GM19455 (cell line): ENCODE data around the gene ENAH.

ENCODE experiments used
- ATAC-seq: cut with Tn5 transposase; IDR thresholded peaks from one replicate; pipeline ENCODE4 v1.9.1; 2021; ENCODE audit not compliant: unreplicated experiment

The ENAH gene

DNA sequence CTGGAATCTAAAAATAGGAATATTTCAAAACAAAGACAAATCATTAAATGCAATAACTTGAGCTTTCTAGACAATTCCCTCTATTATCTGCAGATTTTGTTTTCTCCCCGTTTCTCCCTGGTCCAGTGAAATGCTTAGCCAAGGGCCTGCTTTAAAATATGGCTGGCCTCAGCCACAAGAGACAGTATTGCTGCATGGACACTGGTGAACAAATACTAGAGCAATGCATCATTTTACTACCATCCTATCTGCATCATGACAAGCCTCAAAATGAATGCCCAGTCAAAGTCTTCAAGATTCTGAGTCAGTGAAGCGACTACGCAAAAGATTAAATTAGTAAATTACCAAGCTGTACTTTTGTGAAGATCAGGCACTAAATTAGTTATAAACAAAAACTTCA, 80.5 kb downstream of the ENAH start:
- no peak for ATAC-seq

DNA sequence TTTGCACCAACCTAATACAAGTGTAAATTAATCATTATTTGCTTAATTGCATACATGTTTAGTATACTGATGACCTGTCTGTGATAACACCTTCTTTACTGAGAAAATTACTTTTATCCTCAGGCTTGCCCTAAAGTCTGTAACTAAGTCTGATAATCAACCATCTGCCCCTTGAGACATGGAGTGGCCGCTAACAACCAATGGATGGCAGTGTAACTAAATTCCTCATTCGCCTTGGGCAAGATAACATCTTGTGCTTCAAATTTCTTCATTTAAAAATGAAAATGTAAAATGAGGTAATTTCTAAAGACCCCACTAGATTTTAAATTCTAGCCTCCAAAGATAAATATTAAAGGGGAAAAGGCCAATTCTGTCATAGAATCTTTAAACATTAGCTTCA, 85.1 kb downstream of the ENAH start:
- no peak for ATAC-seq

DNA sequence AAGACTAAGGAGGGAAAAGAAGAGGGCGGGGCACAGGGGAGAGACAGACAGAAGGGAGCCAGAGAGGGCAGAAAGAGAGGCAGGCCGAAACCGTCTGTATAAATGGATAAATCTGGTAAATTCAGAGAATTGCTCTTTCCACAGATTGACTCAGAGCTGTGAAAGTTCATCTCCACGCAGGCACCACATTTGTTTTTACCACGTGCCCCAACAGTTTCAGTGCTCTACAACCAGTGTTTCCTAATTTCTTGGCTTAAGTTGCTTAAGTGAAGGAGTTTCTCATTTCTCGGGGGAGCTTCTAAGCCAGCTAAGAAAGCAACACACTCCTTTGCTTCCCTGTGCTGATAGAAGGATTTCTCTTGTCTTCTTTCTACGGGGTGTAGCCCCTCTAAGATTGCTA, 87.1 kb downstream of the ENAH start:
- no peak for ATAC-seq

DNA sequence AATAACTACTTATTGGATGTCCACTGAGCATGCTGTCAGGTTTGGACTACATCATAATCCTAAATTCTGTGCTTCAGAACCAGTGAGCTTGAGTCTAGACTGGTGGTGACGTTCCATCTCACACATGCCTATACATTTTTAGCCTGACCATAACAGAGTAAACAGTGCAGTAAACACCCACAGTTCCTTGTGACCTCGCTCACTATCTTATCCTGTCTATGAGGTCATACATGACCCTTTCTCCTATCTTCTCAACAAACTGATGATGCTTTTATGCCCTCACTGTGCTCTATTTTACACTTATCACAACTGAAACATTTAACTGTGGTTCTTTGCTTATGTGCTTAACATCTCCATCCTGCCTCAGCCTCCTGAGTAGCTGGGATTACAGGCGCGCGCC, 91.2 kb downstream of the ENAH start:
- ATAC-seq: no peak

DNA sequence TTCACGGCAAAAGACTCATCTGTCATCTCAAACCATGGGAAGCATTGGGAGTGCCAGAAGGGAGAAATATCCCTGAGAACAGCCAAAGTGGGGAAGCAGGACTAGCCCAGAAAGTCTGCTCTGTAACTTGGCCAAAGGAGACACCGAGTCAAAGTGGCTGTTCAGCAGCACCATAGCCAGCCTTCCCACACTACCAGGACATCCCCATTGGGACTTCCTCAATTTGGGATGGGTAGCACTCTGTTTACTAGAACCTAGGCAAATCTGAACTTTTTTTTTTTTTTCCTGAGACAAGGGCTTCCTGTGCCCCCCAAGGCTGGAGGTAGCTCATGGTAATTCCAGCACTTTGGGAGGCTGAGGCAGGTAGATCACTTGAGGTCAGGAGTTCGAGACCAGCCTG, 93.0 kb downstream of the ENAH start:
- ATAC-seq: no peak

DNA sequence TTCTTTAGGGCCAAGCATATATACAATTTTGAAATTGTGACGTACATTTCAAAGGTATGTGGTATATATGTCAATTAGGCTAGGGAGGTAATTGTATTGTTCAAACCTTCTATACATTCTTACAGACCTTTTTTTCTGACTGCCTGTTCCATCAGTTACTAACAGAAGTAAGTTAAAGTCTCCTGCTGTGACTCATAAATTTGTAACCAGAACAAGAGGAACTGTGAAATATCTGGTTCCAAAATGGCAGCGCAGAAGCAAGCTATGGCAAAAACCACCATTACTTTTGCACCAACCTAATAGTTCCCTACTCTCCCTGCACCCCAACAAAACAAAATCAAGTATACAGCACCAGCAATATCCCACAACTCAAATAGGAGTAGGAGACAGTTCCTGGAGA, 93.6 kb downstream of the ENAH start:
- ATAC-seq: no peak

DNA sequence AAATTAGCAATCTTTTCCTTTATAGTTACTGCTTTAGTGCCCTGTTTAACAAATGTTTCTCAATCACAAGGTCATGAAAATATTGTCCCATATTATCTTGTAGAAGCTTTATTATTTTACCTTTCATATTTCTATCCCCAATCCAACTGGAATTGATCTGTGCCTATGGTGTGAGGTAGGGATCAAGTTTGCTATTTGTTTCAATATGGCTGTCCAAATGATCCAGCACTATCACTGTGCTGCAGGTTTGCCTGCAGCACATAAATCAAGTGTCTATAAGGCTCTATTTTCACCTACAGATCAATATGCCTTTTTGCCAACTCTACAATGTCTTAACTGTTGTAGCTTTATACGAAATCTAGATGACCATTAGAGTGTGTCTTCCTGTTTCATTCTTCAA, 96.2 kb downstream of the ENAH start:
- no peak for ATAC-seq

DNA sequence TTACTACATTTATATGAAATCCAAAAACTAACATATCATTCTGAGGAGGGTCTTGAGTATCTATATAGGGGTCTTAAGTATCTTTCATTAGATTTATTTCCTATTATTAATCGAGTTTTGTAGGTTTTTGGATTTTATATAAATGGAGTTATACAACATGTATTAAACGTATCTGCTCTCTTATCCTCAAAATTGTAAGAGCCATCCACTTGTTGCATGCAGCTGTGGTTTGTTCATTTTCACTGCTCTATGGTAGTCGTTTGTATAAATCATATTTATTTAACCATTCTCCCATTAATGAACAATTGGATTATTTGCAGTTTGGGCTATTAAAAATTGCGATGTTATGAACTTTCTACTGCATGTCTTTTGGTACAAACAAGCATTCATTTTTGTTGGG, 97.1 kb downstream of the ENAH start:
- no peak for ATAC-seq

DNA sequence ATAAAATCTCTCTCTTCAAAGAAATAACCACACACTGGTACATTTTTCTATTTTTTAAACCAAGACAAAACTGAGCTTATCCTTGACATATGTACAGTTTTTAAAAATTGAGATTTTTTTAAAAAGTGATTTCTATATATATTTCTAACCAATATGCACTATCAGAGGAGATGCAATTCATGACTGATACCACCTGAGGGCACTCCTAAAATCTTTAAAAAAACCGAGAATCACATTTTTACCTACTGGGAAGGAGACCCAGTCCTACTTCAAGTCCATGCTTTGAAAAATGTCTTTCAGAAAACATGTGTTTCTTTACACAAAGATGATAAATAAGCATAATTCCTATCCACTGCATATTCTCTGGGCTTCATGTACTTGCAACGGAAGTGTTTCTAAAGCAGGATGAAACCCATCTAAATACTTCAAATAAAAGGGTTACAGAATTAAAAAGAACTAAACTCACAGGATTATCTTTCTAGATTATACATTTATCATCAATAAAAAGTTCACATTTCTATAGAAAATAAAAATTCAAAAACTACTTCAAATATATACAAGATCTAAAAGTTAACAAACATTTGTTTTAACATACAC, 98.6 kb downstream of the ENAH start:
- no peak for ATAC-seq

DNA sequence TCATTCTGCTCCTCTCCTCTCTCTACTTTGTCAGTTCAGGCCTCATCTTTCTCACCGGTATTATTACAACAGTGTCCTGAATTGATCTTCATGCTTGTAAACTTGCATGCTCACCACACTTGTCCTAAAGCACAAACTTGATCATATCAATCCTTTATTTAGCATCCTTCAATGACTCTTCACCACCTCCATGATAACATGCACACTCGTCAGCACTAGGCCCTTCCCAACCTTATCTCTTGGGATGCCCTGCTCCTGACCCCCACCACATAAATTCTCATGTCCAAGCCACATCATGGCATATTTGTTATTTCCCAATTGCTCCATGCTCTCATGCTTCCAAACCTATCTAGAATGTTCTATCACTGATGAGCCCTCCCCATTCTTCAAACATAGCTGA, 103.1 kb downstream of the ENAH start:
- no peak for ATAC-seq

DNA sequence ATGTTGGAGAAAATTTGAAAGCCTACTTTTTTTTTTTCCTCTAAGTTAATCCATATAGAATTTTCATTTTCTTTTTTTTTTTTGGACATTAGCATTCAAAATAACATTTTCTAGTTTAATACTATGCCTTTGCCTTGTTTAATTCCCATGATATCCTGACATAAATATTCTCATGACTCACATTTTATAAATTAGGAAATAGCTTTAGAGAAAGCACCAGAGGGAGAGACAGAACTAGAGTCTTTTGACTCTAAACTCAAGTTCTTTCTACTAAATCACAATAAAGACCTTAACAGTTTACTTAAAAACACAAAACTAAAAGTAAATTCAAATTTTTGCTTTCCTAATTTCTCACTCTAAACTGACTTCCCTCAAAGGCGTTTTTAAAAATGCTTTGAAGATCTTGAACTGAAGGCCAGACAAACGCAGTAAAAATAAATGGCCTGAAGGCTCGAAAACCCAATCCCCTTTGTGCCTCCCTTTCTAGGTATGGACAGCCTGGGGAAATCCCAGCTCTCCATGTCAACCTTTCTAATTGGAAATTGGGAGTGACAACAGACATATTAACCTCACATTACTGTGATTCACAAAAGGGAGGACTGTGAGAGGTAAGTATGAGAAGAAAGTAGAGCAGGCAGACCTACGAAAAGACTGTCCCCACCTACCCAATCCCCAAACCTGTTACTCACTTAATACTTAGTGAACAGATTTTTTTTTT, 104.6 kb downstream of the ENAH start:
- no peak for ATAC-seq

DNA sequence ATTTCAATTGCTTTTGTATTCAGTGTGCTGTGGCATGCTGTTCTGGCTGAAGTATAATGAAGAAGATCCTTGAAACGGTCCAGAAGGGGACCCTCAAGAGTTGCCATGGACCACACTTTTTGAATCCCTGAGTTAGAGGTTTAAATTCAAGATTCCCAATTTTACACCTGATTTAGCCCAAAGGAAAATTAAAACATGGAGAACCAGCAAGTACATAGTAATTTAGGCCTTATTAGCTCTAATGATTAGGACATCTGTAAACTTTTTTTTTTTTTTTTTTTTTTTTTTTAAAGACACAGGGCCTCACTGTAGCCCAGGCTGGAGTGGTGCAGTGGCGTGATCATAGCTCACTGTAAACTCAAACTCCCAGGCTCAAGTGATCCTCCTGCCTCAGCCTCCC, 107.3 kb downstream of the ENAH start:
- no peak for ATAC-seq

DNA sequence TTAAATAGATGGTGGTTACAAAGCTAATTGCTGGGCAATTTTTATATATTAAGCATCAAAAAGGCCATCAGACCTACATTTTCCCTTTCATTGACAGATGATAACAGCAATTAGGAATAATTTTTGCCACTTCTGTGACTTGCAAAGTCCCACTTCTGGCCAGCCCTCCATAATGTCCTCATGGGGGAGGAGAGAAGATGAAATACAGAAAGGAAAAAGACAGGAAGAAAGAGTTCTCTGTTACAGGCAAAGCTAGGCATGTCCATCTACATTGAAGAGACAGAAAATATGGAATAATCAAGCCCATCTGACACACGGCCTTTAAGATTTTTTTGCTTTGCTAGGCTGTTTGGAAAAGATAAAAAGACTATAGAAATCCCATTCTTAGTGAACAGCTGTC, 108.0 kb downstream of the ENAH start:
- no peak for ATAC-seq

DNA sequence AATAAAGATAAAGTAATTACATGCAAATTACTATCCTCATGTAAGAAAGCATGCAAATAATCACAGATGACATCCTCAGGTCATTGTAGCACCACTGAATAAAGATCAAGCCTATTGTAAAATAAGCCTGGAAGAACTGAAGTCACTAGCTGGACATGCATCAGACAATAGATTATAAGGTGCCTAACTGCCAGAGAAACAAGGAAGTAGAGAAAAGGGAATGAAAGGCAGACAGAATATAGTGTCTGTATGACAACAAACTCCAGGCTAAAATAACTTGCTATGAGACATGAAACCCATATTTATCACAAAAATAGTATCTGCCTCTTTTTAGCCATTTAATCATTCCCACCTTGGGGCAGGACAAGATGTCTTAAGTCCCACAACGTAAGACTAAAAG, 108.7 kb downstream of the ENAH start:
- no peak for ATAC-seq

DNA sequence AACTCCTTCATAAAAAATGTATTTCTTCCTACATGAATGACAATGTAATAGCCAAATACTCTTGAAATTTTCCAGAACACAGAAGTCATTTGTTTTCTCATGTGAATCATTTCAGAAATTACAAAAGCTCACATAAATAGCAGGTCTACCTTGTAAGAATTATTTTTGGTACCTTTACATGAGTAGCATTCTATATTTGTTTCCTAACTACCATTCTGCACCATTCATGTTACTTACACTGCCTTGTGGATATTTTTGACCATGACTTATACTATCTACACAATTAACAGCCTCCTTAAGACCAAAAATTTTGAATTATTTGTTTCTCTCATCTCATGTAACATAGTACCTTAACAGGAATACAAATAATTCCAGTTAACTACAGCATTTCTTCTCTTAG, 109.6 kb downstream of the ENAH start:
- ATAC-seq: no peak

DNA sequence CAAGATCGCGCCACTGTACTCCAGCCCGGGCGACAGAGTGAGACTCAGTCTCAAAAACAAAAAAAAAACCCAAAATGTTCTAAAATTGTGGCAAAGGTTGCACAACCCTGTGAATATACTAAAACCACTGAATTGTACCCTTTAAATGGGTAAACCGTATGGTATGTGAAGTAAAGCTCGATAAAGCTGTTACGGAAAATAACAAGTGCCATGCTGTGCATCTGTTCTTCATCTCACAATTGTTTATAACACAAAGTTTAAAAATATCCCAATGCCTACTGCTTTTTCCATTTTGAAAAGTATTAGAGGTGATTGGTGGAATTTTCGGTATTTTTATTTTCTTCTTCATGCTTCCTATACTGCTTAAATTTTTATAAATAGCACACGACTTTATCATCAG, 111.5 kb downstream of the ENAH start:
- ATAC-seq: no peak

DNA sequence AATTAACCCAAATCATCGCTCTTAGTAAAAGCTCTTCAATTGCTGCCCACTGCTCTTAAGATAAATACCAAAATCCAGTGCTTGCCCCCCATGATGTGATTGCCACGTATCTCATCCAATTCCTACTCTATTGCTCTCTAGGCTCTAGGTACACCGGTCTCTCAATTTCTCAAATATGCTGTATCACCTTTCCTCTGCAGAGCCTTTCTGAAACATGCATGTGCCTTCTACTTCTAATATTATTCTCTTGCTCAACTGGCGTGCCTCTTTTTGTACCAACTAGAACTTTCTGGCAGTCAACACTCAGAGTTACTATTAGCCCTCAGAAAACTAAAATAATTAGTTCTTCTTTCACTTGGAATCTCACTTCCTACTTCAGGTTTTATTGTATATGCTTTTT, 113.3 kb downstream of the ENAH start:
- no peak for ATAC-seq

DNA sequence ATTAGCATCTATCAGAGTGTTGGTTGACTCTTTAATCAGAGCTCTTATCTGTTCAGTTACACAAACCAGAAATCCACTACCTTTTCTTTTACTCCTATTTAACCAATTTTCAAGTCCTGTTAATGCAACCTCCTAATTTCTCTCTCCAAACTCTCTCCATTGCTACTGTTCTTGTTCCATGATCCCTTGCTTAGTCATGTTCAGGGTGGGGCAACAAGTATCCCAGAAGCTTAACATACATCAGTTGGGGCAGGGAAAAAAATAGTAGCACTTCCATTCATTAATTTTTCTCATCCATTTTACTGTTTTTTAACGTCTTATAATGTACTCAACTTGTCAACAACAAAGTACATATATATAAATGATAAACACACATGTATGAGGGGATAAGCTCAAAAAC, 113.9 kb downstream of the ENAH start:
- ATAC-seq: no peak

DNA sequence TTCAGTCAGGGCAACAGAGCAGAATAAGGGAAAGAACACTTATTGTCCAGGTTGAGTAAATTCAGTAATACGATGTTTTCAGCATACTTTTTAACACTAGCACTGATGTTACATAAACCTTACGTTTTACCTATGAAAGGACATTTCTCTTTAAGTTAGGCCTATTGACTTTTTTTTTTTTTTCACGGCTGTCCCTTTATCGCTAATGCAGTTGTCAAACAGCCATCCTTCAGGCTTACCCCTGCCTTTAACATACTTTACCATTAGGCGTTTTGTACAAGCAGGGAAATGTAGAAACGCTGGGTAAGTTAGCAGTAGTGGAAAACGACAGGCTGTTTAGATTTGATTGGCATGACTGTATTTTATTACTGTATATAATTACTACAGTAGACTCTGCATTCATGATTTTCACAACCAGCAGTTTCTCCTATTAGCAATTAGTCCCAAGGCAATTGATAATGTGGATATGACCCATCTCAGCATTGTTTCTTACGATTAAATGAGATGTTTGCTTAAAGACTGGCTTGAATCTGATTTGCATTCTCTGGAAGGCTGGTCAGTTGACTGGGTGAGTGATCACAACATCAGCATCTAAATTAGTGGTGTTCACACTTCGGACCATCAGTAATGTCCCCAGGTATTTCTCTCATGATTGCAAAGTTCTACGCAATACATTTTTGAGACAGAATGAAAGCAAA, 115.2 kb downstream of the ENAH start:
- no peak for ATAC-seq

DNA sequence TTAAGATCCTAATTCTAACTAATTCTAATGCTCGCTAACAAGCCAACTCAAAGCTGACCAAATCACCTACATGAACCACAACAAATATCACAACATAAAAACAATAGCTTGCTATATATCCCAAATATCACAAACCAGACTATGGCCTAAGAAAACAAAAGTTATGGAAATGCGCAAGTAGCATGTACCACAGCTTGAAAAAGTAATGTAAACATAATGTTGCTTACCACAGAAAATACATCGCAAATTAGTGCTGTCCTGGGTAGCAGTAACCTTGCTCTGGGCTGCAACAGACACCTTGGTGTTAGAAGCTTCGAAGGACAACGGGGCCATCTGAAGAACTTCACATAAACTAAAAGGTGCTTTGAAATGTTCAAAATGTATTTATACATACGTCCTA, 117.6 kb downstream of the ENAH start:
- ATAC-seq: no peak

DNA sequence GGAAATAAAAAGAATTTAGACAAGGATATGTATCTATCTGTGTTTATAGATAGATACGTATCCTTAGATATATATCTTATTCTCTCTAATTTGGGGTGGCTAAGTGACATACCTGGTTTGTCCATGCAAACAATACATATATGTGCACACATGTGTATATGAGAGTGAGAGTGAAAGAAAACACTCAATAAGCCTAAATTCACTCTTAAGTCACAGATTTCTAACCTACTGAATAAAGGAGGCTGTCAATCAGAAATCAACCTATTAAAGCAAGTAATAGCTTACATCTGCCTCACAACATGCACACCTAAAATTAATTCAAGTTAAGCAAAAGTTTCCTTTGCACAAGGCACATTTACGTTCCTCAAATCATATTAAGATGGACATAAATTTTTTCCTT, 118.2 kb downstream of the ENAH start:
- ATAC-seq: no peak

DNA sequence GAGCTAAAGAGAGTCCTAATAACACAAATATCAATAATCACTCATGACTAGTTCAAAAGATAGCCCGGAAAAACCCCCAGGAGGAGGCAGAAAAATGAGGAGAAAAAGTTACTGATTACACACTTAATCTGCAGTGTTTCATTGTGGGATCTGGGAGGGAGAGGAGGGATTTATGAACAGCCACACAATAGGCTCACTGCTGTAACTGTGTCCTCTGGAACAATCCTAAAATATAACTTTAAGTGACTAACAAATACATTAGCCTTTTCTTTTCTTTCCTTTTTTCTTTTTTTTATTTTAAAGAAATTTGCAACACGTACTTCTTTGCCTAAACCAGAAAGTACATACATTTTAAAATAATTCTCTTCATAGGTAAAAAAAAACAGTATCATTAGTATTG, 118.8 kb downstream of the ENAH start:
- no peak for ATAC-seq

DNA sequence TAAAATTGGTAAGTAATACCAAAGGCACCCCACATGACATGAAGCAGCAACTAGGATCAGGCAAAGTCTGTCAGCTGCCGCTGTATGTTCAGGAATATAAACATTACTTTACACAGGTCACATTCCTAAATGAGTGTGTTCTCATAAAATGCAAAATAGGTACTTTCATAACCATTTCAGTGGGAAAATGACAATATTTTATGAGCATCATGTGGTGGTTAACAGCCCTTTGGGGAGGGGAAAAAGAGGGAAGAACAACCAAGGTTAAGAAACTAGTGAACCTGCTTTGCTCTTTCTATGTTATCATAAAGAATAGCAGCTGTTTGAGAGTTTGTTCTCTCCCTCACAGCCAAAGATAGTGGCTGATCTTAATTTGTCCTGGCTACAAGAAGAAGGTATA, 119.7 kb downstream of the ENAH start:
- no peak for ATAC-seq
